Neural cell (in vitro differentiated cells): ENCODE measurements around the gene MSX2. TPM values are rescaled to one million over a fixed set of nuclear protein-coding genes. Genes with fewer than 3 reads are reported as not detected.

Source experiments
- H2AFZ ChIP-seq: fragments of 200-600, 300-800 bp; sonication (generic), shearing (Covaris generic); 2 replicates; pipeline ENCODE4 v1.6.0; 2014; ENCODE audit warnings: low read depth, mild to moderate bottlenecking, antibody characterized with exemption, low read length, moderate library complexity
- H3F3A ChIP-seq: fragments of 200-600 bp; shearing (Covaris generic); 2 replicates; pipeline ENCODE4 v1.6.1; 2016; ENCODE audit warnings: mild to moderate bottlenecking, moderate library complexity, mixed read lengths, antibody characterized with exemption, low read length; ENCODE audit not compliant: insufficient read depth, poor library complexity, severe bottlenecking
- H3K27ac ChIP-seq: fragments of 200-600, 300-800 bp; sonication (generic), shearing (Covaris generic); 2 replicates; pipeline ENCODE4 v1.5.1; 2014; ENCODE audit warnings: mild to moderate bottlenecking, low read length, moderate library complexity
- H3K27me3 ChIP-seq: fragments of 300-800, 200-600 bp; sonication (generic), shearing (Covaris generic); 2 replicates; pipeline ENCODE4 v1.6.0; 2014; ENCODE audit warnings: mild to moderate bottlenecking, low read depth, low read length, moderate library complexity; ENCODE audit not compliant: insufficient read depth
- H3K36me3 ChIP-seq: fragments of 300-800, 200-600 bp; sonication (generic), shearing (Covaris generic); 2 replicates; pipeline ENCODE4 v1.5.1; 2014; ENCODE audit warnings: mild to moderate bottlenecking, antibody characterized with exemption, low read length, moderate library complexity; ENCODE audit not compliant: insufficient read depth
- H3K4me2 ChIP-seq: fragments of 300-800, 200-600 bp; sonication (generic), shearing (Covaris generic); 2 replicates; pipeline ENCODE4 v1.6.0; 2014; ENCODE audit warnings: mild to moderate bottlenecking, low read length
- H3K4me3 ChIP-seq: fragments of 300-800, 200-600 bp; sonication (generic), shearing (Covaris generic); 2 replicates; pipeline ENCODE4 v1.5.1; 2014; ENCODE audit warnings: mild to moderate bottlenecking, low read length, moderate library complexity
- H3K79me2 ChIP-seq: fragments of 200-600 bp; shearing (Covaris generic); replicated peaks from 2 replicates; pipeline ENCODE4 v1.6.0; 2014; ENCODE audit warnings: mild to moderate bottlenecking, low read length, moderate library complexity; ENCODE audit not compliant: insufficient read depth
- H3K9ac ChIP-seq: fragments of 300-800, 200-600 bp; sonication (generic), shearing (Covaris generic); 2 replicates; pipeline ENCODE4 v1.6.1; 2016; ENCODE audit warnings: mild to moderate bottlenecking, low read length, mixed read lengths
- H3K9me2 ChIP-seq: fragments of 200-600 bp; shearing (Covaris generic); 2 replicates; pipeline ENCODE4 v1.6.1; 2016; ENCODE audit warnings: mild to moderate bottlenecking, low read length, mixed read lengths; ENCODE audit not compliant: insufficient read depth
- H3K9me3 ChIP-seq: fragments of 200-600, 300-800 bp; sonication (generic), shearing (Covaris generic); 2 replicates; pipeline ENCODE4 v1.6.1; 2016; ENCODE audit warnings: mild to moderate bottlenecking, mixed run types, low read length, moderate library complexity, mixed read lengths
- H4K20me1 ChIP-seq: fragments of 200-600 bp; shearing (Covaris generic); 2 replicates; pipeline ENCODE4 v1.6.1; 2016; ENCODE audit warnings: mild to moderate bottlenecking, mixed run types; ENCODE audit not compliant: insufficient read depth
- CTCF ChIP-seq: fragments of 450-650 bp; IDR thresholded peaks from 2 replicates; pipeline ENCODE4 v1.5.1; 2014; ENCODE audit warnings: antibody characterized with exemption, mild to moderate bottlenecking, moderate library complexity; ENCODE audit not compliant: poor library complexity, severe bottlenecking
- MXI1 ChIP-seq: fragments of 450-650 bp; conservative IDR thresholded peaks from 2 replicates; pipeline ENCODE4 v1.6.1; 2014; ENCODE audit warnings: antibody characterized with exemption, mild to moderate bottlenecking; ENCODE audit not compliant: poor library complexity, severe bottlenecking
- POLR2AphosphoS5 ChIP-seq: IDR thresholded peaks from 2 replicates; pipeline ENCODE4 v1.6.1; 2012
- RAD21 ChIP-seq: fragments of 450-650 bp; conservative IDR thresholded peaks from 2 replicates; pipeline ENCODE4 v1.6.1; 2014; ENCODE audit warnings: antibody characterized with exemption, mild to moderate bottlenecking, moderate library complexity
- REST ChIP-seq: IDR thresholded peaks from 2 replicates; pipeline ENCODE4 v1.6.1; 2012; ENCODE audit warnings: borderline replicate concordance
- SMC3 ChIP-seq: fragments of 450-650 bp; conservative IDR thresholded peaks from 2 replicates; pipeline ENCODE4 v1.6.1; 2014; ENCODE audit warnings: antibody characterized with exemption, mild to moderate bottlenecking, moderate library complexity; ENCODE audit not compliant: poor library complexity
- TAF1 ChIP-seq: IDR thresholded peaks from 2 replicates; pipeline ENCODE4 v1.6.1; 2012; ENCODE audit warnings: low read depth
- polyA plus RNA-seq: library from polyadenylated mRNA; depleted of rRNA; stranded (reverse); fragments of >200 nt; gene quantifications from 2 replicates; pipeline ENCODE4 v1.2.3, GENCODE V29; 2014

The MSX2 gene
- polyA plus RNA-seq, 1 donor from 2014 or later, result not detected

GRCh38 chr5:174733091-174733690, 8.8 kb downstream of the MSX2 start:
- Histone ChIP-seq H3K27me3 (peaks cover 100% of the 10 kb centered on the region), H3K36me3 (no peaks in the 10 kb centered on the region), H3K9me2 (no peaks in the 10 kb centered on the region), H3K9me3 (no peaks in the 10 kb centered on the region), H3K4me2 (no peak overlapping the region), H4K20me1 (no peaks in the 10 kb centered on the region), H3F3A (no peaks in the 10 kb centered on the region), H3K9ac (no peak overlapping the region), H3K4me3 (no peak overlapping the region), H3K79me2 (no peaks in the 10 kb centered on the region), H2AFZ (no peak overlapping the region), H3K27ac (no peak overlapping the region)
- no peak for TF ChIP-seq TAF1
- no peak for TF ChIP-seq RAD21
- no peak for TF ChIP-seq POLR2AphosphoS5
- TF ChIP-seq MXI1, result no peak
- TF ChIP-seq CTCF, result no peak
- no peak for TF ChIP-seq SMC3

GRCh38 chr5:174733836-174734235, 9.5 kb downstream of the MSX2 start:
- Histone ChIP-seq H3K9ac (no peak overlapping the region), H3K79me2 (no peaks in the 10 kb centered on the region), H3K9me2 (no peaks in the 10 kb centered on the region), H3K36me3 (no peaks in the 10 kb centered on the region), H3K4me2 (no peak overlapping the region), H3K9me3 (no peaks in the 10 kb centered on the region), H2AFZ (no peak overlapping the region), H3F3A (no peaks in the 10 kb centered on the region), H3K27me3 (peaks cover 100% of the 10 kb centered on the region), H3K4me3 (no peak overlapping the region), H4K20me1 (no peaks in the 10 kb centered on the region), H3K27ac (no peak overlapping the region)
- TF ChIP-seq TAF1 (no peak), MXI1 (no peak), REST (no peak), RAD21 (no peak), CTCF (no peak), SMC3 (no peak)
